Measurements from ENCODE around the gene CTRL.
A peak's percentile ranks its signal among the peaks of the same experiment; 100 is the strongest.

The CTRL gene

DNA sequence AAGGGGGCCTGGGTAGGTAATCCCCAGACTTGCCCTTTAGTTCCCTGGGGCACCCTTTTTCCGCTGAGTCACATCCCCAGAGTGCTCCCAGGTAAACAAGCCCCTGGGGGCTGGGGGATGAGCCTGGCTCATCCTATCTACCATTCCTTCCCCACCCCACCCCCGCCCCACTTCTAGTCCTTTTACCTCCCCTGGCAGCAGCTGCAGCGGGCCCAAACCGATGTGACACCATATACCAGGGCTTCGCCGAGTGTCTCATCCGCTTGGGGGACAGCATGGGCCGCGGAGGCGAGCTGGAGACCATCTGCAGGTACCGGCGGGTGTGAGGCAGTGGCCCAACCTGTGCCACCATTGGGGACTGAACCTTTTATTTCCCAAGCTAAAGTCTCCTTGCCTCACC lies 46.1 kb downstream of the CTRL start:
- DNase-seq: no peak

DNA sequence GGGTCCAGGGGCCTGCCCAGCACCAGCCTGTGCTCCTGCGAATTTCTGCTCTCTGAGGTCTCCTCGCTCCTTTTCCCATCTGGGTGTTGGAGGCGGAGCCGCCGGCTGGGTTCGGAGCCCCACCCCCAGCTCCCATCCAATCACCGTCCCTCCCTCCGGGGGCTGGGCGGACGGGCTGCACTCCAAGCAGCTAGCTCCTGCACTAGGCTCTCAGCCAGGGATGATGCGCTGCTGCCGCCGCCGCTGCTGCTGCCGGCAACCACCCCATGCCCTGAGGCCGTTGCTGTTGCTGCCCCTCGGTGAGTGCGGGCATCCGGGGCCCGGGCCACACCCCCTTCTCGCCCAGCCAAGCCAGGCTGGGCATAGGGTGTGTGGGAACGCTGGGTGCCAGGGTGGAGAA lies 47.0 kb downstream of the CTRL start, which contains the start of gene NRN1L:
Gene NRN1L, plus strand, starts transcription at position 202 of the 400 bp plus-strand sequence. Its CDS starts 19 bp downstream, at position 221.
- no peak for DNase-seq

DNA sequence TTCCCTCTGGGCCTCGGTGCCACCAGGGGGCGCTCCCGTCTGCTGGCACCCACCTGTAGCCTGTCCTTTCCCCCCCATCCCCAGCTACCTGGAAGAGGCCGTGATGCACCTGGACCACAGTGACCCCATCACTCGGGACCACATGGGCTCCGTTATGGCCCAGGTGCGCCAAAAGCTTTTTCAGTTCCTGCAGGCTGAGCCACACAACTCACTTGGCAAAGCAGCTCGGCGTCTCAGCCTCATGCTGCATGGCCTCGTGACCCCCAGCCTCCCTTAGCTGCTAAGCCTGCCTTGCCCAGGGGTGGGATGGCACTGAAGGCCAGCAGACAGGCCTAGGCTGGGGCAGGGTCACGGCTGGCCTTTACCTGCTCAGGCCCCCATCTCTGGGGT lies 47.8 kb downstream of the CTRL start:
- DNase-seq: peak; percentile 78

DNA sequence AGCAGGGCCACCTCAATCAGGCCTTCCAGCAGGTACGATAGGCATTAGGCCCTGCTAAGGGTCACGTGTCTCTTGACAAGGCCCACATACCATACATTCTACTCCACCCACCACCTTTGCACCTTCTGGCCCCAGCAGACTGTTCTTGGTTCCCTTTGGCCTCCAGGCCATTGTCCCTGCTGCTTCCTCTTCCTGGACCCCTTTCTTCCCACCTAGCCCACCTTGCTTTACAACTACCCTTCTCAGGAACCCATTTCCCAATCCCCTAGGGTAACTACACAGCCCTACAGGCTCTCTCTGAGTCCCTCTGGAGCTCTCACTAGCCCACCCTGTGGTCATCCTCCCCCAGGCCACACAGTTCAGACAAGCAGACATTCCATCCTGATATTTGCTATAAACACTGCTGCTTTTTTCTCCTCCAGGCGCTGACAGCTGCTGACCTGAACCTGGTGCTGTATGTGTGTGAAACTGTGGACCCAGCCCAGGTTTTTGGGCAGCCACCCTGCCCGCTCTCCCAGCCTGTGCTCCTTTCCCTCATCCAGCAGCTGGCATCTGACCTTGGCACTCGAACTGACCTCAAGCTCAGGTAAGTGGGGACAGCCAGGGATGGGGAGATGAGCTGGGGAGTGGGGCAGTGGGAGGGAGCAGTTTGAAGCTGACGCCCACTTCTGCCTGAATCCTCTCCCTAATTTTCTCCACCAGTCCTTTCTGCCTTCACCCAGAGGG lies 48.4 kb downstream of the CTRL start:
- no peak for DNase-seq

DNA sequence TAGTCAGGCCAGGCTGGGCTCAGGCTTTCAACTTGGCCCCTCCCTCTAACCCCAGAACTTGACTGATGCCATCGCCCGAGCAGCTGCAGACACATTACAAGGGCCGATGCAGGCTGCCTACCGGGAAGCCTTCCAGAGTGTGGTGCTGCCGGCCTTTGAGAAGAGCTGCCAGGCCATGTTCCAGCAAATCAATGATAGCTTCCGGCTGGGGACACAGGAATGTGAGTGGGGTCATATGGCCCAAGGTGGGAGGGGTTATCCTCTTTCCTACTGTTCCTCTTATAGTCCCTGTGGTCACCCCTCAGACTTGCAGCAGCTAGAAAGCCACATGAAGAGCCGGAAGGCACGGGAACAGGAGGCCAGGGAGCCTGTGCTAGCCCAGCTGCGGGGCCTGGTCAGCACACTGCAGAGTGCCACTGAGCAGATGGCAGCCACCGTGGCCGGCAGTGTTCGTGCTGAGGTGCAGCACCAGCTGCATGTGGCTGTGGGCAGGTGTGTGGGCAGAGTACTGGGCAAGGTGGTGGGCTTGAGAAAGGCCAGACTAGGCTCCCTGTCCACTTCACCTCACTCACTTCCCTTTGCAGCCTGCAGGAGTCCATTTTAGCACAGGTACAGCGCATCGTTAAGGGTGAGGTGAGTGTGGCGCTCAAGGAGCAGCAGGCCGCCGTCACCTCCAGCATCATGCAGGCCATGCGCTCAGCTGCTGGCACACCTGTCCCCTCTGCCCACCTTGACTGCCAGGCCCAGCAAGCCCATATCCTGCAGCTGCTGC lies 49.1 kb downstream of the CTRL start:
- no peak for DNase-seq

DNA sequence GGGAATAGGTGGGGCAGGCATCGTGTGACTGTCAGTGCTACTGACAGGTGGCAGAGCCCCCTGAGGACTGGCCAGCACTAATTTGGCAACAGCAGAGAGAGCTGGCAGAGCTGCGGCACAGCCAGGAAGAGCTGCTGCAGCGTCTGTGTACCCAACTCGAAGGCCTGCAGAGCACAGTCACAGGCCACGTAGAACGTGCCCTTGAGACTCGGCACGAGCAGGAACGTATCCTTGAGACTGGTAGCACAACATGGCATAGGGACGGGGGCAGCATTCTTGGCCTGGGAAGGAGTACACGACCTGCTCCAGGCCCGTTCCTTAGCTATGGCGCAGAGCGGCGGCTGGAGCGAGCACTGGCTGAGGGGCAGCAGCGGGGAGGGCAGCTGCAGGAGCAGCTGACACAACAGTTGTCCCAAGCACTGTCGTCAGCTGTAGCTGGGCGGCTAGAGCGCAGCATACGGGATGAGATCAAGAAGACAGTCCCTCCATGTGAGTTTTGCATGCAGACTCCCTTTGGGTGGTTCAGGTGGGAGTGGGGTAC lies 50.0 kb downstream of the CTRL start:
- no peak for DNase-seq

DNA sequence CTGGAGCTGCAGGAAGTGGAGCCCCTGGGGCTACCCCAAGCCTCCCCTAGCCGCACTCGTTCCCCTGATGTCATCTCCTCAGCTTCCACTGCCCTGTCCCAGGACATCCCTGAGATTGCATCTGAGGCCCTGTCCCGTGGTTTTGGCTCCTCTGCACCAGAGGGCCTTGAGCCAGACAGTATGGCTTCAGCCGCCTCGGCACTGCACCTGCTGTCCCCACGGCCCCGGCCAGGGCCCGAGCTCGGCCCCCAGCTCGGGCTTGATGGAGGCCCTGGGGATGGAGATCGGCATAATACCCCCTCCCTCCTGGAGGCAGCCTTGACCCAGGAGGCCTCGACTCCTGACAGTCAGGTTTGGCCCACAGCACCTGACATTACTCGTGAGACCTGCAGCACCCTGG lies 51.1 kb downstream of the CTRL start:
- DNase-seq: no peak

DNA sequence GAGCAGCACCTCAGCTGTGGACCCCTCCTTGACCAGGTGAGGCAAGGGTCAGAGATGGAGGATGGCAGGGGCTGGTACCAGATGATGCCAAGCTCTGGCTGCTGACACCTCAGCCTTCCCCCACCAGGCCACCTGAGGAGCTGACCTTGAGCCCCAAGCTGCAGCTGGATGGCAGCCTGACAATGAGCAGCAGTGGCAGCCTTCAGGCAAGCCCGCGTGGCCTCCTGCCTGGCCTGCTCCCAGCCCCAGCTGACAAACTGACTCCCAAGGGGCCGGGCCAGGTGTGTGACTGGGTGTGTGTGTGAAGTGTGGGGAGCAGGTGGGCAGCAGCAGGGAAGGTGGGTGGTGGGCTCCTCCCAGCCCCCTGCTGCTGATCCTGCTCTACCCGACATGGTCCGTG lies 51.7 kb downstream of the CTRL start:
- DNase-seq: no peak
